ENCODE measurements around the gene ERCC1.

DNA sequence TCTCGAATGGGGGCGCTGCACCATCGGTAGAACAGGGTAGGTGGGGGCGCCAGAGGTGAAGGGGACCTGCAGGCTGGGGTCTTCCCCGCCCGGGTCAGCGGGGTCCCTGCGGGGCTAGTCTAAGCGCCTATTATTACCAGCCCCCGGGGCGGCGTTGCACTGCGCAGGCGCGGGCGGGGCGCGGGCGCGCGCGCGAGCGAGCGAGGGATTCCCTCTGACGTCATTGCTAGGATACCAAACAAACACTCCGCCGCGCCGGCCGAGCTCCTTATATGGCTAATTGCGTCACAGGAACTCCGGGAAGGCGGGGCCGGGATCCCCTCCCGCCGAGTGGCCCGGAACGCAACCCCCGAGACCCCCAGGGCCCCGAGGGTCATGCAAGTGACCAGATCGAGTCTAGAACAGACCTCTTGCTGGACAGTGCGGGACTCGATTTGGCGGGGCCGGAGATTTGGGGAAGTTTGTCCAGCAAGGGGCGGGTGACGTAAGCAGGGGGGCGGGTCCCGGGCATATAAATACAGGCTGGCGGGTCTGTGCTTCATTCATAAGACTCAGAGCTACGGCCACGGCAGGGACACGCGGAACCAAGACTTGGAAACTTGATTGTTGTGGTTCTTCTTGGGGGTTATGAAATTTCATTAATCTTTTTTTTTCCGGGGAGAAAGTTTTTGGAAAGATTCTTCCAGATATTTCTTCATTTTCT is 43.9 kb upstream of the ERCC1 start, which contains the start of gene FOSB:
- TF ChIP-seq, protein P1, sequence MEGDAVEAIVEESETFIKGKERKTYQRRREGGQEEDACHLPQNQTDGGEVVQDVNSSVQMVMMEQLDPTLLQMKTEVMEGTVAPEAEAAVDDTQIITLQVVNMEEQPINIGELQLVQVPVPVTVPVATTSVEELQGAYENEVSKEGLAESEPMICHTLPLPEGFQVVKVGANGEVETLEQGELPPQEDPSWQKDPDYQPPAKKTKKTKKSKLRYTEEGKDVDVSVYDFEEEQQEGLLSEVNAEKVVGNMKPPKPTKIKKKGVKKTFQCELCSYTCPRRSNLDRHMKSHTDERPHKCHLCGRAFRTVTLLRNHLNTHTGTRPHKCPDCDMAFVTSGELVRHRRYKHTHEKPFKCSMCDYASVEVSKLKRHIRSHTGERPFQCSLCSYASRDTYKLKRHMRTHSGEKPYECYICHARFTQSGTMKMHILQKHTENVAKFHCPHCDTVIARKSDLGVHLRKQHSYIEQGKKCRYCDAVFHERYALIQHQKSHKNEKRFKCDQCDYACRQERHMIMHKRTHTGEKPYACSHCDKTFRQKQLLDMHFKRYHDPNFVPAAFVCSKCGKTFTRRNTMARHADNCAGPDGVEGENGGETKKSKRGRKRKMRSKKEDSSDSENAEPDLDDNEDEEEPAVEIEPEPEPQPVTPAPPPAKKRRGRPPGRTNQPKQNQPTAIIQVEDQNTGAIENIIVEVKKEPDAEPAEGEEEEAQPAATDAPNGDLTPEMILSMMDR (IDR thresholded peaks at IDR 0.05) = no peak
- peak; percentile 77 to 87 for TF ChIP-seq POLR2AphosphoS5 (IDR thresholded peaks at IDR 0.05; ENCODE audit: insufficient read depth in 1 of 2, low read depth in 1 of 2)

All from vagina (tissue), 2 donors.